Loucy (cell line): ENCODE data around the gene SGMS2.

ENCODE experiments used
- CTCF ChIP-seq: fragments of 200-600 bp; sonication (generic); conservative IDR thresholded peaks from 2 replicates; pipeline ENCODE4 v1.5.1; 2014; ENCODE audit warnings: mild to moderate bottlenecking, antibody characterized with exemption, low read length
- EZH2phosphoT487 ChIP-seq: fragments of 200-600 bp; IDR thresholded peaks from 2 replicates; pipeline ENCODE4 v1.6.1; 2018; ENCODE audit warnings: antibody characterized with exemption, mild to moderate bottlenecking, moderate library complexity, borderline replicate concordance

- TF ChIP-seq CTCF (no peak), EZH2phosphoT487 (no peak)
These were observed 18.5 kb upstream of the SGMS2 start for GRCh38 chr4:107806196-107806595.
